HG03469 (cell line): ENCODE measurements around the gene ASPRV1.
A peak's percentile ranks its signal among the peaks of the same experiment; 100 is the strongest.

Experiments used
- ATAC-seq: cut with Tn5 transposase; IDR thresholded peaks from one replicate; pipeline ENCODE4 v1.9.1; 2021; ENCODE audit warnings: mild to moderate bottlenecking, moderate library complexity, moderate number of reproducible peaks; ENCODE audit not compliant: unreplicated experiment

ASPRV1 gene

GRCh38 chr2:69914164-69914949, 47.1 kb downstream of the ASPRV1 start:
- ATAC-seq, result peak; percentile 85

GRCh38 chr2:69911985-69912563, 49.4 kb downstream of the ASPRV1 start:
- no peak for ATAC-seq
